OCI-M2 (cell line): ENCODE data around the gene OR6C76.

Experiments used
- DNase-seq: peaks from one replicate; lab custom pipeline; 2025; ENCODE audit not compliant: unreplicated experiment; lab: John Stamatoyannopoulos, UW

Gene OR6C76

DNA sequence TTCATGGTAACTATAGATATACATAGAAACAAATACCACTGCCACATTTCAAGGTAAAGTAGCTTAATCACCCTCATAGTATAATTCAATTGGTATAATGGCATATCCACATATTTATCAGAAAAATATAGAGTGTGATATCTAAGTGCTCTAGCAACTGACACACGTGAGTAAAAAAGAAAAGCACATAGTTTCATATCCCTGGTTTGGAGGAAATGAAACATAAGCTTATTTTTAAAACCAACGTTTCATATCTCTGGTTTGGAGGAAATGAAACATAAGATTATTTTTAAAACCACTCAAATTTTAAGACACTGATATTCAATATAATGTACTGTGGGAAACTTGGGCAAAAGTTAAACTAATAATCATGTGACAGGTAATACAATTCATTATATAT lies 41.8 kb downstream of the OR6C76 start:
- no peak for DNase-seq

DNA sequence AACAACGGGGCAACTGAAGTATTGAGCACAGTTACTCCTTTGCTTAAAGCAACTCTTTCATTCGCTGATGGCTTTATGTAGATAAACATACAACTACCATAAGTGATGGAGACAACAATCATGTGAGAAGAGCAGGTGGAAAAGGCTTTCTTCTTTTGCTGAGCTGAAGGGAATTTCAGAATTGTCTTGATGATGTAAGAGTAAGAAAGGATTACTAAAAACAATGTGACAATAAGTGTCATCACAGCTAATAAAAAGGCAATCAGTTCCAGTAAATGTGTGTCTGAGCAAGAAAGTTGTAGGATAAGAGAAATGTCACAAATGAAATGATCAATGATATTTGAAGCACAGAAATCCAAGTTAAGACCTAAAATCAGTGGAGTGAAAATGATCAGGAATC lies 43.2 kb downstream of the OR6C76 start:
- DNase-seq = no peak

DNA sequence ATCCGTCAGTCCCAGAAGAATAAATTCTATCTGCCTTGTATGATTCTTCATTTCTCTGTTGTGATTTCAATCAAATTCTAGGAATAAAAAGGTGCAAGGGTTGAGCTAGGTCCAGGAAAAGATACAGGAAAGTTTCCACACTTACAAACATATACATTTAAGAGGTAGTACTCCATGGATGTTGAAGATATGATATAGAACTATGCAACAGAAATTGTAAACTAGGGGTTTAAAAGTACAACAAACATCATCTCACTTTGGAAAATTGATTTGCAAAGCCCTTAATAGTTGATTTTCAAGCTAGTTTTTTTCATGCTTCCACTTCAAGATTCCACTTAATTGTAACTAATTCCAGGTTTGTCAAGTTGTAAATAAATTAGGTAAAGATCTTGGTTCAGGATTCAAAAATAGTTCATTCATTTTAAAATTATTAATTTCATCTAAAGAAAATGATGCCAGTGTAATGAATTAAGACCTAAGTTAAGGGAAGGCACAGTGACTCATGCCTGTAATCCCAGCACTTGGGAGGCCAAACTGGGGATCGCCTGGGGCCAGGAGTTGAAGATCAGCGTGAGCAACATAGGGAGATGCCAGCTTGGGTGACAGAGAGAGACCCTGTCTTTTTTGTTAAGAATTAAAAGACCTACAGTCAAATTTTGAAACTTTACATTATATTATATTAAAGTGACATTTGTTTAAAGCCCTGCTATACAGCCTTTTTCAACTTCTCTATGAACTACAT lies 44.2 kb downstream of the OR6C76 start, which contains the start of gene OR6C70:
OR6C70 (minus strand) TSS at position 51 of the 742 bp plus-strand sequence; CDS start at position 51, 0 bp downstream.
- DNase-seq = no peak

GRCh38 chr12:55472264-55472663 lies 46.2 kb downstream of the OR6C76 start:
- DNase-seq = no peak
